NCI-H2227 (cell line): ENCODE measurements around the gene MYL7.
"Not testable (repeated sequence)": the region's sequence is repeated elsewhere in the genome, so short reads cannot be mapped to it uniquely, and the experiment has no call there.

ENCODE experiments used
- DNase-seq: peaks from one replicate; lab custom pipeline; 2025; ENCODE audit not compliant: unreplicated experiment; lab: John Stamatoyannopoulos, UW

The MYL7 gene, protein sequence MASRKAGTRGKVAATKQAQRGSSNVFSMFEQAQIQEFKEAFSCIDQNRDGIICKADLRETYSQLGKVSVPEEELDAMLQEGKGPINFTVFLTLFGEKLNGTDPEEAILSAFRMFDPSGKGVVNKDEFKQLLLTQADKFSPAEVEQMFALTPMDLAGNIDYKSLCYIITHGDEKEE

DNA sequence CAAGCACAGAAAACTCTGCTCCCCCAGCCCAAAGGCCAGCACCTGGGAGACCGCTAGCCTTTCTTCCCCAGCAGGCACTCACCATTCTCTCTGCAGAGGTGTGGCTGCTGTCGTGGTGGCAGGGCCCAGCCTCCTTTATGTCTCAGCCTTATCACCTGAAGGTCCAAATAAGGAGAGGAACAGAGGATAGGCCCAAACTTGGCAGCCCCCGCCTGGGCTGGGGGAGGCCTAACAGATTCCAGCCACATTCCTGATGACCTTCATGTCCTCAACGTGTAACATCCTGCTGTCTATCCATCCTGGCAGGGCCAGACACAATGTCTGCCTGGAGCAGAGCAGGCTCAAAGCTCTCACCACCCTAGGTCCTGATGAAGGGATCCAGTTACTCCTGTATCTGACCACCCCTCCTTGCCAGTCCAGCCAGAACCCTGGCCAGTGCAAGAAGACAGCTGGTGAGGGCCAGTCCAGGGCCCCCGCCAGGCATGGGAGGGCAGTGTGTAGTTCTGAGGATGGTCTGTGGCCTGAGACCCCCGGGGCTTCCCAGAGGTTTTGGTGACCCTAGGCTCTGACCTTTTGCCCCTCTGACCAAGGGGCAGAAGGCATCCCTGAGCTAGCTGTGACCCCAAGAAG is at the start of gene MYL7:
Gene MYL7, minus strand, starts transcription at position 112 of the 630 bp plus-strand sequence. Its CDS starts 27 bp downstream, at position 85.
- DNase-seq, result no peak

DNA sequence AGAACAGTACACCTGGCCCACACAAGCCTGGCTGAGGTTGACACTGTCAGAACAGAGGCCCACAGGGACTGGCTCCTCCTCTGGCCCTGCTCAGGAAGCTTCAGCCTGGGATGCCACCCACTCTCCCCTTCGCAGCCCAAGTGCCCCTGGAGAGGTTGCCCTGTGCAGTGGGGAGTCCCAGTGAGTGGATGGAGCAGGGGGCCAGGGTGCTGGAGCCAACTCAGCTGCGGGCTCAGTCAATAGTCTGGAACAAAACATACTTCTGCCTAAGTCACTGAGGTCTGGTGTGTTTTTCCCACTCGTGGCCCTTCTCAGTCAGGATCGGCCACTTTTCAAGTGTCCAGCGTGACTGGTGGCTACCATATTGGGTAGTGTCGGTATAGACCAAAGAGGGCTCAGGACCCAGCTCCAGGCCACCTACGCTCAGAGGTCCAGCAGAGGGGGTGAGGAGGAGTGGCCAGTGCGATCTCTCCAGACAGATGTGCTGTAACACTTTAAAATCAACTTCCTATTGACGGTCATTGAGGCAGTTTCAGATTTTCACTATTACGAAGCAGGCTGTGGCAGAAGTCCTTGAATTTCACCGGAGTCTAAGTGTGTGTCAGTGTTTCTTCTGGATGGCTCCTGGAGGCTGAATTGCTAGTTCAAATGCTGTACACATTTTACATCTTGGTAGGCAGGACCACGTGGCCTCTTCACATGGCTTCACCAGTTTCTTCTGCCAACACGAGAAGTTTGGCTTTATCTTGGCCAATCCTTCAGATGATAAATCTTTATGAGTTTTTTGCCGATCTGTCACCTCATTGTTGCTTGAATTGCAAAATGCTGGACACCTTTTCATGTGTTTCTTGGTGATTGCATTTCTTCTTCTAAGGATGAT is 49.1 kb upstream of the MYL7 start:
- no peak for DNase-seq

DNA sequence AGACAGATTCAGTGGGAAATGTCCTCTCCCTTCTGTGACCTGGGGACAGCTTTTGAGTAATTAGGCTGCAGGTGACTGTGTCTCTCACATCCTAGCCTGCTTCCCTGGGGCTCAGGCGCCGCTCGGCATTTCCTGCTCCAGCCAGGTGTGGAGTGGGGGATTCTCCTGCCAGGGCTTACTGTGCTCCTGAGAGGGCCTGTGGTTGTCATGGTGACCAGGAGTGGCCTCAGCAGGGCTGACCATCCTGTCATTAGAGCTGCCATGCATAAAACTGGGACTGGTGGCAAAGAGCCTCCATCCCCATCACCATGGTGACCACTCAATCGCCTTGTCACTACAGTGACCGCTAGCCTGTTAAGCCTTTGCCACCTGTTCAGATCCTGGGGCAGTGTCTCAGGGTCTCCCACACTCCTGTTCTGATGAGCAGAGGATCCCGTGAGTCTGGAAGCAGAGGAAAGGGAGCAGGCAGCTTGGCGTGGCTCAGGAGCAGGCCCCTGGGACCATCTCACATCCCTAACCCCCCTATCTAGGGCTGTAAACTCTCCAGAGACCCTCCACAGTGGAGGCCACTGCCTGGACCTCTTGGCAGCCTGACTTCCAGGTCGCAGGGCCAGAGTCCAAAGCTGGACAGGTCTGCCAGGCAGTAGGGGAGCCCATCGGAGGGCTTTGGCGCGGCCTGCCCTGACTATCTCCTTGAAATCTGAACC is 48.3 kb upstream of the MYL7 start, which contains the start of gene GCK:
Gene GCK, minus strand, starts transcription at position 154 of the 707 bp plus-strand sequence. CDS start 486 bp downstream, outside the sequence.
- DNase-seq, result peak; percentile 88

DNA sequence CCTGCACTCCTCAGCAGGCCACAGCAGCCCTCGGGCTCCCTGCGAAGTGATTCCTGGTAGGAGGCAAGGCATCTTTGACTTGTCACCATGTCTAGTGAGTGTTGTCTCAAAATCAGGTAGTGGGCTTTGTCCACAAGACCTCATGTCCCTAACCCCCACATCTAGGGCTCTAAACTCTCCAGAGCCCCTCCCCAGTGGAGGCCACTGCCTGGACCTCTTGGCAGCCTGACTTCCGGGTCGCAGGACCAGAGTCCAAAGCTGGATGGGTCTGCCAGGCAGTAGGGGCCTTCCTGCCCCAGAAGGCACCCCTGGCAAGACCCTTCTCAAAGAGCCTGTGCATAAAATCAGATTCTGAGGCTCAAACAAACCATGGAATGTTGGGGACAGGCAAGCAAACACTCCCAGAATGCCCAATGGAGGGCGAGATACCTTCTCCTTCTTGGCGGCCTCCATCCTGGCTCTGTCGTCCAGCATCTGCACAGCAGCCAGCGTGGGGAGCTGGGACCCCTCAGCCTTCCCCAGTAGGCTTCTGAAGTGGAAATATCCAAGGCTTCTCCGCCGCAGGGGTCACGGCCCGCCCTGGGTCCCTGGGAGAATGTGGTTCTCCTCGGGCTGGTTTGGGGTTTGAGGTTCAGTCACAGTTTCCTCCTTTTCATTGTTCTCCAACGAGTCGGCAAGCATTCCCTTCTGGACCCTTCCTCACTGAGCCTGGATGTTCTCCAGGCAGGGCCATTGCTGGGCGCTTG is 47.5 kb upstream of the MYL7 start:
- DNase-seq, result no peak

GRCh38 chr7:44187636-44188416 is 46.7 kb upstream of the MYL7 start:
- no peak for DNase-seq

GRCh38 chr7:44186736-44187135 is 45.6 kb upstream of the MYL7 start:
- DNase-seq, result no peak

- DNase-seq, result no peak
Measured at GRCh38 chr7:44185729-44186128, 44.6 kb upstream of the MYL7 start.

- DNase-seq, result no peak
Measured at GRCh38 chr7:44184873-44185446, 43.8 kb upstream of the MYL7 start.

GRCh38 chr7:44184206-44184872 is 43.2 kb upstream of the MYL7 start:
- DNase-seq, result no peak

- no peak for DNase-seq
Measured at GRCh38 chr7:44183386-44183785, 42.3 kb upstream of the MYL7 start.

- DNase-seq, result no peak
Measured at GRCh38 chr7:44182827-44183226, 41.7 kb upstream of the MYL7 start.

GRCh38 chr7:44180631-44181030 is 39.5 kb upstream of the MYL7 start:
- DNase-seq, result no peak

DNA sequence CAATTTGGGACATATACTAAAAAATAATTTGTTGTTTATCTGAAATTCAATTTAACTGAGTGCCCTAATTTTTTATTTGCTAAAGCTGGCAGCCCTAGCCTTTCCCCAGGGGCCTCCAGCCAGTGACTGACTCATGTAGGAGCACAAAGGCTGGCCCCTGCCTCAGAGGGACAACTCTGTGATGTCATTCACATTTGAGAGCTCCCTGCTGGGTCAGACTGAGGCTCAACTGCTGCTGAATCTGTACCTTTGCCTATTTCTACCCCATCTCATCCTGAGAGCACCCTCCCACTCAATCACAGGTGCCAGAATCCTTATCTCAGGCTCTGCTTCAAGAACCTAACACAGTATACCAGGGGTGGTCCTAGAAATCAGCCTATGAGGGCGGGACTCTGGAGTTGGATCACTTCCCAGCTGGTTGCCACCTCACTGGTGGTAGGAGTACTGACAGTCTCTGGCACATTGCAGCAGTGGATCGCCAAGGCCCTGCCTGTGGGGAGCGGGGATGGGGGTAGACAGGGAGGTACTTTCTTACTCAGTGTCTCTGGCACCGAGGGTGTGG is 36.5 kb upstream of the MYL7 start:
- no peak for DNase-seq

DNA sequence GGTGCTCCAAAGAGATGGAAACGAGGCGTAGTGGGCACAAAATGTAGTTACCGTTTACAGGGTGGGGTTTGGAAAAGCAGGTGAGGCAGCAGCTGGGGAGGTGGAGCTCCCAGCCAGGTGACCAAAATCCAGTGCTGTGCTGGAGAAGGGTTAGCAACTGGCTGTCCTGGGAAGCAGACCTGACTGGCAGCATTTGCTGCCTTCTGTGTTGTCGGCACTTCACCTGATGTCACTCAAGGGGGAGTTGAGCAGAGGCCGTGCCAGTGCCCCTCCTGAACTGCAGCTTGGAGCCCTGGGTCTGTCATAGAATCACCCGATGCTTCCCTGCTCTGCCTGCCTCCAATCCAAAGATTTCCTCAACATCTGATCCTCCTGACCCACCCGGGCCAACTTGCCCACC is 35.4 kb upstream of the MYL7 start:
- DNase-seq, result no peak

- no peak for DNase-seq
Measured at GRCh38 chr7:44175730-44176129, 34.6 kb upstream of the MYL7 start.

DNA sequence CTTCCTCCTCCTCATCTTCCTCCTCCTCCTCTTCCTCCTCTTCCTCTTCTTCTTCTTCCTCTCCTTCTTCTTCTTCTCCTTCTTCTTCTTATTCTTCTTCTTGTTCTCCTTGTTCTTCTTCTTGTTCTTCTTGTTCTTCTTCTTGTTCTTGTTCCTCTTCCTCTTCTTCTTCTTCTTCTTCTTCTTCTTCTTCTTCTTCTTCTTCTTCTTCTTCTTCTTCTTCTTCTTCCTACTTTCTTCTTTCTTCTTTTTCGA is 33.5 kb upstream of the MYL7 start:
- not testable (repeated sequence) for DNase-seq

DNA sequence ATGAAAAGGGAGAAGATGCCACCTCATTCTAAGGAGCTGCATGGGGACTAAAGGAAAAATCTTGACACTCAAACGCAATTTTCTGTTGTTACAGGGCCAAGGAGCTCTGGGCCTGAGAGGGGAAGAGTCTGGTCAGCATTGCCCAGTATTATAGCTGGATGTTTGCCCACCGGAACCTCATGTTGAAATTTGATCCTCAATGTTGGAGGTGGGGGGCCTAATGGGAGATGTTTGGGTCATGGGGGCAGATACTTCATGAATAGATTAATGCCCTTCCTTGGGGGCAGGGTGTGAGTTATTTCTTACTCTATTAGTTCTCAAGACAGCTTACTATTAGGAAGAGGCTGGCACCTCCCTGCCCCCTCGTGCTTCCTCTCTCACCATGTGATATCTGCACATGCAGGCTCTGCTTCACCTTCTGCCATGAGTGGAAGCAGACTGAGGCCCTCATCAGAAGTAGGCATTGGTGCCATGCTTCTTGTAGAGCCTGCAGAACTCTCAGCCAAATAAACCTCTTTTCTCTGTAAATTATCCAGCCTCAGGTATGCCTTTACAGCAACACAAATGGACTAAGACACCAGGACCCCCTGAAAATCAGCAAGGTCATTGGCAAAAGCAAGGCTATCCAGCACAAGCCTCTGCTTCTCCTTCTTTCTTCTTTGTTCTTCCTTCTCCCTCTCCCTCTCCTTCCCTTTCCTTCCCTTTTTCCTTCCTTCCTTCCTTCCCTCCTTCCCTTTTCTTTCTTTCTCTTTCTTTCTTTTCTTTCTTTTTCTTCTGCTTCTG is 33.0 kb upstream of the MYL7 start:
- no peak for DNase-seq

- no peak for DNase-seq
Measured at GRCh38 chr7:44172803-44173424, 31.8 kb upstream of the MYL7 start.
